IMR-90 (cell line): Measurements from ENCODE around the gene ZSCAN9. TPM values are rescaled to one million over a fixed set of nuclear protein-coding genes. Genes with fewer than 3 reads are reported as not detected.

ENCODE experiments used
- ATAC-seq: fragments of 200-7000 bp; cut with Tn5 transposase; 2 replicates; pipeline ENCODE4 v1.9.1; 2020; ENCODE audit warnings: low read depth, mild to moderate bottlenecking, moderate library complexity
- BruUV-seq: library from RNA; stranded (reverse); fragments of 400-500 nt; replicated peaks from 2 replicates; lab custom pipeline; 2021; lab: Mats Ljungman, UMichigan
- CTCF ChIA-PET: fragments of 300-600 bp; formaldehyde crosslinking; extraction: SDS; loops from one replicate; lab custom pipeline; 2021; ENCODE audit warnings: antibody characterized with exemption; lab: Yijun Ruan, JAX
- POLR2A ChIA-PET: fragments of 300-600 bp; sonication (Branson Sonifier 250); formaldehyde crosslinking; loops from one replicate; lab custom pipeline; 2022; ENCODE audit warnings: antibody characterized with exemption; ENCODE audit not compliant: unreplicated experiment; lab: Charles Lee
- DNase-seq: peaks from one replicate; pipeline ENCODE4 v3.0.0; 2013
- H2AFZ ChIP-seq: replicated peaks from 2 replicates; pipeline ENCODE3; 2013; ENCODE audit warnings: low read length, mild to moderate bottlenecking; ENCODE audit not compliant: poor library complexity
- H2AK5ac ChIP-seq: 2 replicates; pipeline ENCODE4 v1.6.1; 2013; ENCODE audit warnings: low read depth, low read length, inconsistent platforms
- H2AK9ac ChIP-seq: replicated peaks from 2 replicates; pipeline ENCODE3; 2013; ENCODE audit warnings: mild to moderate bottlenecking, low read depth, low read length, moderate library complexity; ENCODE audit not compliant: poor library complexity
- H2BK120ac ChIP-seq: 2 replicates; pipeline ENCODE4 v1.6.1; 2013; ENCODE audit warnings: low read depth, low read length, inconsistent platforms
- H2BK15ac ChIP-seq: 3 replicates; pipeline ENCODE4 v1.6.1; 2013; ENCODE audit warnings: low read depth, low read length, inconsistent platforms
- H2BK20ac ChIP-seq: 2 replicates; pipeline ENCODE4 v1.6.1; 2013; ENCODE audit warnings: low read depth, mild to moderate bottlenecking, inconsistent platforms, low read length, moderate library complexity
- H2BK5ac ChIP-seq: 2 replicates; pipeline ENCODE4 v1.6.1; 2013; ENCODE audit warnings: mild to moderate bottlenecking, low read depth, low read length, inconsistent platforms; ENCODE audit not compliant: poor library complexity, severe bottlenecking
- H3K14ac ChIP-seq: replicated peaks from 2 replicates; pipeline ENCODE4 v1.6.1; 2013; ENCODE audit warnings: low read depth, low read length, inconsistent platforms
- H3K18ac ChIP-seq: 2 replicates; pipeline ENCODE4 v1.6.1; 2013; ENCODE audit warnings: low read depth, low read length, control low read depth
- H3K23ac ChIP-seq: 2 replicates; pipeline ENCODE4 v1.6.1; 2013; ENCODE audit warnings: low read depth, low read length, inconsistent platforms
- H3K27ac ChIP-seq: 2 replicates; pipeline ENCODE4 v1.5.1; 2013; ENCODE audit warnings: mild to moderate bottlenecking, control low read depth, low read length; ENCODE audit not compliant: insufficient read depth
- H3K27me3 ChIP-seq: 2 replicates; pipeline ENCODE4 v1.6.1; 2013; ENCODE audit warnings: low read length; ENCODE audit not compliant: control insufficient read depth, insufficient read depth
- H3K36me3 ChIP-seq: 2 replicates; pipeline ENCODE4 v1.6.1; 2013; ENCODE audit warnings: low read length, mixed read lengths; ENCODE audit not compliant: control insufficient read depth, insufficient read depth
- H3K4ac ChIP-seq: 2 replicates; pipeline ENCODE4 v1.6.1; 2013; ENCODE audit warnings: low read depth, low read length, inconsistent platforms
- H3K4me1 ChIP-seq: 2 replicates; pipeline ENCODE4 v1.6.1; 2013; ENCODE audit warnings: low read length, mixed read lengths; ENCODE audit not compliant: control insufficient read depth, insufficient read depth
- H3K4me2 ChIP-seq: 2 replicates; pipeline ENCODE4 v1.6.1; 2013; ENCODE audit warnings: low read depth, mild to moderate bottlenecking, control low read depth, low read length, moderate library complexity
- H3K4me3 ChIP-seq: 2 replicates; pipeline ENCODE4 v1.5.1; 2013; ENCODE audit warnings: low read depth, mild to moderate bottlenecking, control low read depth, low read length, moderate library complexity; ENCODE audit not compliant: insufficient read depth
- H3K56ac ChIP-seq: 2 replicates; pipeline ENCODE4 v1.6.1; 2013; ENCODE audit warnings: low read length, inconsistent platforms; ENCODE audit not compliant: insufficient read depth; ENCODE audit errors: extremely low read depth
- H3K79me1 ChIP-seq, 2 experiments: 2 replicates each; pipeline ENCODE4 v1.6.1; 2013; ENCODE audit warnings: low read length in 2 of 2, inconsistent platforms in 1 of 2, low read depth in 1 of 2
- H3K9ac ChIP-seq: 2 replicates; pipeline ENCODE4 v1.6.1; 2013; ENCODE audit warnings: low read depth, low read length, control low read depth
- H3K9me1 ChIP-seq: 2 replicates; pipeline ENCODE4 v1.6.1; 2013; ENCODE audit warnings: low read length, inconsistent platforms; ENCODE audit not compliant: insufficient read depth
- H3K9me3 ChIP-seq: 2 replicates; pipeline ENCODE4 v1.6.1; 2013; ENCODE audit warnings: low read length; ENCODE audit not compliant: control insufficient read depth, insufficient read depth
- H4K20me1 ChIP-seq: 2 replicates; pipeline ENCODE4 v1.6.1; 2013; ENCODE audit warnings: low read length, inconsistent platforms; ENCODE audit not compliant: insufficient read depth
- H4K5ac ChIP-seq: 2 replicates; pipeline ENCODE4 v1.6.1; 2013; ENCODE audit warnings: mild to moderate bottlenecking, low read depth, low read length, control low read depth
- H4K8ac ChIP-seq, 2 experiments: 2 replicates each; pipeline ENCODE4 v1.6.1; 2013; ENCODE audit warnings: low read depth in 2 of 2, low read length in 2 of 2, control low read depth in 1 of 2, inconsistent platforms in 1 of 2
- H4K91ac ChIP-seq: 2 replicates; pipeline ENCODE4 v1.6.1; 2013; ENCODE audit warnings: low read depth, low read length, inconsistent platforms; ENCODE audit not compliant: insufficient read depth
- CHD1 ChIP-seq: IDR thresholded peaks from 2 replicates; pipeline ENCODE4 v1.6.1; 2012; ENCODE audit warnings: low read depth, low read length, improper control_type of control experiment
- ELK1 ChIP-seq: fragments of 150-350 bp; IDR thresholded peaks from 2 replicates; pipeline ENCODE4 v1.6.1; 2016; ENCODE audit warnings: low read depth, mild to moderate bottlenecking, low read length, moderate library complexity, borderline replicate concordance
- FOS ChIP-seq: fragments of 150-350 bp; IDR thresholded peaks from 2 replicates; pipeline ENCODE4 v1.6.1; 2016; ENCODE audit warnings: low read depth, low read length
- MAFK ChIP-seq: IDR thresholded peaks from 2 replicates; pipeline ENCODE4 v1.6.1; 2012; ENCODE audit warnings: low read depth, low read length, improper control_type of control experiment
- MXI1 ChIP-seq: IDR thresholded peaks from 2 replicates; pipeline ENCODE4 v1.6.1; 2012; ENCODE audit warnings: low read depth, mild to moderate bottlenecking, low read length, moderate library complexity, borderline replicate concordance
- NFE2L2 ChIP-seq: fragments of 150-350 bp; IDR thresholded peaks from 2 replicates; pipeline ENCODE4 v1.6.1; 2016; ENCODE audit warnings: low read depth, mild to moderate bottlenecking, low read length
- POLR2A ChIP-seq: IDR thresholded peaks from 2 replicates; pipeline ENCODE4 v1.6.1; 2012; ENCODE audit warnings: mild to moderate bottlenecking, low read depth, low read length
- RCOR1 ChIP-seq: IDR thresholded peaks from 2 replicates; pipeline ENCODE4 v1.6.1; 2012; ENCODE audit warnings: mild to moderate bottlenecking, low read length, improper control_type of control experiment; ENCODE audit not compliant: insufficient replicate concordance
- RFX5 ChIP-seq: IDR thresholded peaks from 2 replicates; pipeline ENCODE4 v1.8.0; 2012; ENCODE audit warnings: low read depth, mild to moderate bottlenecking, low read length, moderate library complexity
- WGBS, 2 experiments: methylation state at CpG; one replicate each; pipeline versions ENCODE4 v1.1.5 to v1.1.7; 2013; ENCODE audit warnings: missing lambda C conversion rate in 2 of 2; ENCODE audit not compliant: insufficient read length in 1 of 2; ENCODE audit errors: extremely low coverage in 2 of 2; 5-methylcytosine and 5-hydroxymethylcytosine counted together
- dilution Hi-C: fragments of 300-500 bp; cut with HindIII; formaldehyde crosslinking; loops from one replicate; pipeline ENCODE4 v1.14.3; 2018; ENCODE audit warnings: low sequenced_read_pairs; ENCODE audit not compliant: unreplicated experiment
- in situ Hi-C: fragments of 300-500 bp; cut with MboI; formaldehyde crosslinking; loops from 3 replicates; pipeline ENCODE4 v1.14.3; 2019; ENCODE audit warnings: low sequenced_read_pairs, inconsistent platforms, mixed read lengths
- intact Hi-C: fragments of 100-400 bp; cut with micrococcal nuclease; formaldehyde crosslinking; loops from 2 replicates; pipeline ENCODE4 v1.10.0; 2022
- polyA plus RNA-seq, 3 experiments: library from polyadenylated mRNA; depleted of rRNA; stranded (reverse); fragments of >200 nt; gene quantifications; 2 replicates each; pipeline ENCODE4 v1.2.3, GENCODE V29; 2012; ENCODE audit warnings: low replicate concordance in 1 of 3
- total RNA-seq: library from RNA; depleted of rRNA; stranded (reverse); fragments of >200 nt; gene quantifications from 2 replicates; pipeline ENCODE4 v1.2.3, GENCODE V29; 2012
- TF ChIP-seq, protein P1 (sequence below): fragments of 150-350 bp; IDR thresholded peaks from 2 replicates; pipeline ENCODE4 v1.6.1; 2017; ENCODE audit warnings: mild to moderate bottlenecking, antibody characterized with exemption, low read length, low read depth

The ZSCAN9 gene
- total and polyA plus RNA-seq, 2 of the 4 experiments (the other 2 are of a cell fraction): 13.7 to 17.7 TPM

- Histone ChIP-seq H3K14ac (no peak overlapping the region), H3K4me1 (peaks cover 4% of the 10 kb centered on the region), H3K4ac (no peak overlapping the region; the same call in 1 of the 2 replicates), H2BK20ac (no peak overlapping the region), H3K23ac (no peak overlapping the region), H3K79me1 (peaks cover 10 to 12% of the 10 kb centered on the region in 2 experiments; a peak in 3 of 4 replicates), H3K9me3 (no peaks in the 10 kb centered on the region), H3K4me3 (no peak overlapping the region), H3K36me3 (no peaks in the 10 kb centered on the region), H3K27me3 (no peaks in the 10 kb centered on the region; the same call in 1 of the 2 replicates), H2AK5ac (peak overlapping the region; percentile 66; the same call in 1 of the 2 replicates), H2AK9ac (no peak overlapping the region), H4K8ac (peak overlapping the region; percentile 91 to 94; a peak in 2 of 4 replicates), H2AFZ (no peak overlapping the region), H4K5ac (peak overlapping the region; percentile 93; the same call in 1 of the 2 replicates), H3K56ac (no peak overlapping the region), H3K27ac (no peak overlapping the region), H3K9ac (no peak overlapping the region), H3K18ac (no peak overlapping the region), H3K9me1 (peaks cover 3% of the 10 kb centered on the region; the same call in 1 of the 2 replicates), H2BK5ac (no peak overlapping the region), H4K20me1 (no peaks in the 10 kb centered on the region), H4K91ac (no peak overlapping the region), H3K4me2 (peak overlapping the region; percentile 77; the same call in 1 of the 2 replicates), H2BK15ac (no peak overlapping the region), H2BK120ac (no peak overlapping the region)
- in situ Hi-C loops: loop anchor here (10.0 kb wide), 1 partner anchor 73 kb away; the partner anchor contains the start of gene ZKSCAN8
- dilution Hi-C loops: no loop called here
- intact Hi-C loops: no loop called here
- ATAC-seq: no peak
- DNase-seq: no peak
- TF ChIP-seq RFX5 (no peak), NFE2L2 (no peak), POLR2A (no peak), MXI1 (no peak), FOS (no peak), MAFK (no peak), RCOR1 (no peak), ELK1 (no peak), CHD1 (no peak)
- TF ChIP-seq, protein P1, sequence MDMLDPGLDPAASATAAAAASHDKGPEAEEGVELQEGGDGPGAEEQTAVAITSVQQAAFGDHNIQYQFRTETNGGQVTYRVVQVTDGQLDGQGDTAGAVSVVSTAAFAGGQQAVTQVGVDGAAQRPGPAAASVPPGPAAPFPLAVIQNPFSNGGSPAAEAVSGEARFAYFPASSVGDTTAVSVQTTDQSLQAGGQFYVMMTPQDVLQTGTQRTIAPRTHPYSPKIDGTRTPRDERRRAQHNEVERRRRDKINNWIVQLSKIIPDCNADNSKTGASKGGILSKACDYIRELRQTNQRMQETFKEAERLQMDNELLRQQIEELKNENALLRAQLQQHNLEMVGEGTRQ: no peak
- BruUV-seq: no TSS peak
- ChIA-PET CTCF (no interaction called here), POLR2A (interaction anchor here (0.6 to 0.7 kb wide), 3 partner anchors 7 to 49 kb away, joined by 3 to 6 read pairs (median 3); partner anchors contain the start of gene ZSCAN26)
- 96% methylated on average over 4 of the region's 12 CpGs; no CpG with 5 or more reads in 1 of the 2 experiments for WGBS, 2 experiments
Measured at GRCh38 chr6:28217890-28218289, 7.2 kb upstream of the ZSCAN9 start.
